HepG2 (cell line): ENCODE data around the gene ZBED5. TPM values are rescaled to one million over a fixed set of nuclear protein-coding genes. Genes with fewer than 3 reads are reported as not detected.

ENCODE experiments used
- ATF2 ChIP-seq: sonication (generic); formaldehyde crosslinking; IDR thresholded peaks from 2 replicates; pipeline ENCODE4 v1.4.0; 2020; ENCODE audit warnings: missing genetic modification reagents
- ELK4 ChIP-seq: sonication (generic); formaldehyde crosslinking; IDR thresholded peaks from 2 replicates; pipeline ENCODE4 v1.9.0; 2021; ENCODE audit warnings: missing genetic modification reagents, borderline replicate concordance
- HDAC1 ChIP-seq: sonication (generic); formaldehyde crosslinking; IDR thresholded peaks from 2 replicates; pipeline ENCODE4 v1.5.1; 2020; ENCODE audit warnings: mild to moderate bottlenecking, missing genetic modification reagents
- MLXIP ChIP-seq: sonication (generic); formaldehyde crosslinking; IDR thresholded peaks from 2 replicates; pipeline ENCODE4 v1.9.0; 2021; ENCODE audit warnings: missing genetic modification reagents, borderline replicate concordance
- MTF2 ChIP-seq: sonication (generic); formaldehyde crosslinking; IDR thresholded peaks from 2 replicates; pipeline ENCODE4 v1.5.0; 2020; ENCODE audit warnings: missing genetic modification reagents, borderline replicate concordance
- RELA ChIP-seq: sonication (generic); formaldehyde crosslinking; IDR thresholded peaks from 2 replicates; pipeline ENCODE4 v1.4.0; 2020; ENCODE audit warnings: missing genetic modification reagents
- SOX13 ChIP-seq, 3 experiments: fragments of 450-650 bp in 1 of 3; sonication (generic) in 1 of 3; formaldehyde crosslinking in 1 of 3; IDR thresholded peaks in 2 of 3; conservative IDR thresholded peaks in 1 of 3; 2 replicates each; pipeline versions ENCODE4 v1.5.0 to v1.6.1; 2016 to 2020; ENCODE audit warnings: antibody characterized with exemption in 1 of 3, mild to moderate bottlenecking in 1 of 3, missing compliant biosample characterization in 1 of 3, missing genetic modification reagents in 1 of 3, moderate library complexity in 1 of 3
- TBX3 ChIP-seq: fragments of 450-650 bp; IDR thresholded peaks from 2 replicates; pipeline ENCODE4 v1.6.1; 2017; ENCODE audit warnings: antibody characterized with exemption, mild to moderate bottlenecking, inconsistent platforms, borderline replicate concordance
- TRIM24 ChIP-seq: sonication (generic); formaldehyde crosslinking; IDR thresholded peaks from 2 replicates; pipeline ENCODE4 v1.8.0; 2022; ENCODE audit warnings: mild to moderate bottlenecking, missing genetic modification reagents
- ZBTB7B ChIP-seq: sonication (generic); formaldehyde crosslinking; IDR thresholded peaks from 2 replicates; pipeline ENCODE4 v1.4.0; 2020; ENCODE audit warnings: missing genetic modification reagents
- ZHX2 ChIP-seq, 2 experiments: sonication (generic) in 1 of 2; formaldehyde crosslinking in 1 of 2; IDR thresholded peaks; 2 replicates each; pipeline versions ENCODE4 v1.6.1 to v1.9.0; 2014 to 2022; ENCODE audit warnings: antibody characterized with exemption in 1 of 2, borderline replicate concordance in 1 of 2, inconsistent platforms in 1 of 2, low read depth in 1 of 2, missing genetic modification reagents in 1 of 2
- ZNF382 ChIP-seq: sonication (generic); formaldehyde crosslinking; IDR thresholded peaks from 2 replicates; pipeline ENCODE4 v1.5.0; 2020; ENCODE audit warnings: missing genetic modification reagents, mild to moderate bottlenecking, borderline replicate concordance
- ZNF563 ChIP-seq: sonication (generic); formaldehyde crosslinking; IDR thresholded peaks from 2 replicates; pipeline ENCODE4 v1.8.0; 2022; ENCODE audit warnings: mild to moderate bottlenecking, moderate library complexity, missing genetic modification reagents
- ZNF616 ChIP-seq: sonication (generic); formaldehyde crosslinking; IDR thresholded peaks from 2 replicates; pipeline ENCODE4 v1.5.0; 2020; ENCODE audit warnings: low read depth, mild to moderate bottlenecking, missing genetic modification reagents
- polyA plus RNA-seq, 8 experiments: library from polyadenylated mRNA; depleted of rRNA in 3 of 8; stranded (reverse) in 7 of 8; unstranded in 1 of 8; fragments of >200 nt; fragmentation: Illumina TruSeq in 4 of 8; extraction: Trizol in 4 of 8; gene quantifications; 2 replicates each; pipeline versions ENCODE4 v1.2.1 to v1.2.3, GENCODE V29; 2011 to 2016; ENCODE audit warnings: low read depth in 4 of 8, missing spikeins in 1 of 8, mixed read lengths in 1 of 8; ENCODE audit not compliant: insufficient read depth in 1 of 8
- total RNA-seq, 5 experiments: library from RNA; depleted of rRNA; stranded (reverse); fragments of >200 nt; fragmentation: Illumina TruSeq; extraction: Trizol; gene quantifications; 2 replicates each; pipeline ENCODE4 v1.2.3, GENCODE V29; 2016; ENCODE audit warnings: low read depth in 1 of 5

Gene ZBED5
- total and polyA plus RNA-seq, 2 of the 13 experiments (the other 11 are each of a cell fraction or from before 2014, with no cell fraction given) = 18.2 to 38.6 TPM

- TF ChIP-seq ZHX2 (IDR thresholded peaks at IDR 0.05; ENCODE audit: low read depth) = 0 out of 2 replicates have a peak, but pooled peaks have one; percentile 3
- no peak; the same call in 1 of the 2 replicates for TF ChIP-seq ZHX2 (CRISPR knock-in tag; IDR thresholded peaks at IDR 0.05; ENCODE audit: borderline replicate concordance)
- TF ChIP-seq ZNF563 = no peak
- no peak for TF ChIP-seq ZNF382
- TF ChIP-seq TBX3 = no peak
- TF ChIP-seq MLXIP (CRISPR knock-in tag) = no peak
- 0 out of 2 replicates have a peak, but pooled peaks have one; percentile 53 for TF ChIP-seq RELA (CRISPR knock-in tag)
- no peak; the same call in 1 of the 2 replicates for TF ChIP-seq ATF2 (CRISPR knock-in tag)
- TF ChIP-seq ZNF616 = no peak
- TF ChIP-seq ELK4 (CRISPR knock-in tag) = no peak
- TF ChIP-seq MTF2 (CRISPR knock-in tag) = 0 out of 2 replicates have a peak, but pooled peaks have one; percentile 20
- no peak for TF ChIP-seq SOX13 (IDR thresholded peaks at IDR 0.05)
- no peak; a peak in 1 of 4 replicates for TF ChIP-seq SOX13 (CRISPR knock-in tag; conservative IDR thresholded peaks at IDR 0.05 in 1 of 2, IDR thresholded peaks at IDR 0.05 in 1 of 2)
- TF ChIP-seq TRIM24 (CRISPR knock-in tag) = no peak
- 0 out of 2 replicates have a peak, but pooled peaks have one; percentile 6 for TF ChIP-seq ZBTB7B (CRISPR knock-in tag)
- TF ChIP-seq HDAC1 (CRISPR knock-in tag) = peak; percentile 62; the same call in 1 of the 2 replicates
Observed at GRCh38 chr11:10809373-10810160, 48.3 kb downstream of the ZBED5 start (continued).
